ENCODE data around the gene ZNF777.

ZNF777 gene

GRCh38 chr7:149385195-149385950 lies 75.5 kb downstream of the ZNF777 start:
- Histone ChIP-seq H4K20me1 (ENCODE audit: insufficient read depth, low read length, poor library complexity, severe bottlenecking) (no peaks in the 10 kb centered on the region), H3K9me3 (ENCODE audit: insufficient read depth, low read depth, low read length) (peaks cover 13% of the 10 kb centered on the region; the same call in 1 of the 2 replicates), H3K4me1 (ENCODE audit: insufficient read depth, low read length, poor library complexity, severe bottlenecking) (no peaks in the 10 kb centered on the region), H3K9me2 (replicated peaks; ENCODE audit: low read depth, low read length) (no peaks in the 10 kb centered on the region), H3K9ac (ENCODE audit: low read depth, low read length, poor library complexity, severe bottlenecking) (no peak overlapping the region), H3F3A (ENCODE audit: low read depth) (no peaks in the 10 kb centered on the region), H3K79me2 (ENCODE audit: insufficient read depth, low read length) (no peaks in the 10 kb centered on the region), H3K4me3 (ENCODE audit: low read length, poor library complexity, severe bottlenecking) (no peak overlapping the region), H3K4me2 (ENCODE audit: low read depth, low read length, poor library complexity, severe bottlenecking) (no peak overlapping the region), H2AFZ (ENCODE audit: low read length) (no peak overlapping the region), H3K27me3 (ENCODE audit: insufficient read depth, low read length, poor library complexity, severe bottlenecking) (no peaks in the 10 kb centered on the region), H3K36me3 (ENCODE audit: insufficient read depth, low read length) (no peaks in the 10 kb centered on the region)
- TF ChIP-seq CTCF (conservative IDR thresholded peaks at IDR 0.05; ENCODE audit: low read length) (no peak), EZH2phosphoT487 (IDR thresholded peaks at IDR 0.05; ENCODE audit: borderline replicate concordance) (no peak)
